ENCODE results near the gene ASB13. TPM values are rescaled to one million over a fixed set of nuclear protein-coding genes. Genes with fewer than 3 reads are reported as not detected.

Gene ASB13
- total RNA-seq, 1 experiment from 2014 or later, result 25.9 TPM

DNA sequence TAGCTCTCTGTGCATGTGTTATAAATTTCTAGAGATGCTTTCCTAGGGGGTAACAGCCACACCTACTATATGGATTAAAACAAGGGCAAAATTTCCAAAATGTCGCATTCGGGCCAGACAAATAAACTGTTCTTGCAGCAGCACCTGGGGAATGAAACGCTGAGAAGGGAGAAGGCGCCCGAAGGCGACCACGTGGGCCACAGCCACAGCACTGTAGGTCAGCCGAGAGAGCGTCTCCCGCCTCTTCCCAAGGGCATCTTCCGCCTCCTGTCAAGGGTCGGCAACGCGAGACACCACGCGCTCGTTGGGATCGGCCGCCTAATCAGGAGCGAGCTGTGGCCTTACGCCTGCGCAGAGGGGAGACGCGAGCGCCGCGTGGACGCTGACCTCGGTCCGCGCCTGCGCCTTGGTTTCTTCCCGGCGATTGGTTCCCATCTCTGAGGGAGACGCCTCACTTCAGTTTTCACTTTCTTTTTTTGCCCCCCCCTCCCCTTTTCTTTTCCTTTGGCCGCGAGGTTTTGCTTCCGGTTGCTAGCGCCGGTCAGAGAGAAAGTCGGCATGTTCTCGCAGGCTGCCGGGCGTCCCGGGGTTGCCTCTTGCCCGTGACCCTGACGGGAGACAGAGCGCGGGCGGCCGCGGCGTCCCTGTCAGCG, 18.0 kb upstream of the ASB13 start, which contains the start of gene TASOR2 (continued):
- TF ChIP-seq EZH2 (IDR thresholded peaks at IDR 0.05) (no peak), POLR2AphosphoS5 (IDR thresholded peaks at IDR 0.05; ENCODE audit: low read depth, low read length) (peak; percentile 74), YY1 (IDR thresholded peaks at IDR 0.05; ENCODE audit: extremely low read depth, insufficient replicate concordance, low read depth, low read length) (peak; percentile 60)

DNA sequence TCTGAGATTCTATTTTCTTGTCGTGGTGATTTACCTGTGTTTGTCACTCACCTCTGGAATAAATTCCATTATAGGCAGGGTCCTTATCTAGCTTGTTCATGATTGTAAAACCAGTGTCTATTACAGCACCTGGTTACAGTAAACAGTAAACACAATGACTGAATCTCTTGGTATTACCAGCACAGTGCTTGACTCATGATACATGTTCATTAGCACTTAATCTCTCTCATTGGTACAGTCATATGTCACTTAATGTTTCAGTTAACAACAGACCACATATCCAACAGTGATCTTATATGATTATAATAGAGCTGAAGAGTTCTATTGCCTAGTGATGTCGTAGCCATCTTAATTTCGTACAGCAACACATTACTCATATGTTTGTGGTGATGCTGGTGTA, 16.7 kb upstream of the ASB13 start:
- no peaks in the 10 kb centered on the region for H3K36me3 ChIP-seq (ENCODE audit: control insufficient read depth in 1 of 2, insufficient read depth in 2 of 2, low read length in 2 of 2)
- no peaks in the 10 kb centered on the region for H3K9me2 ChIP-seq (ENCODE audit: insufficient read depth)
- H3K4me3 ChIP-seq (replicated peaks in 1 of 2; ENCODE audit: low read depth in 1 of 2, low read length in 2 of 2), result no peak overlapping the region
- peaks cover 10% of the 10 kb centered on the region; the same call in 1 of the 2 replicates for H4K20me1 ChIP-seq (ENCODE audit: insufficient read depth)
- H3K9me3 ChIP-seq (ENCODE audit: control insufficient read depth in 1 of 2, insufficient read depth in 1 of 2, low read depth in 1 of 2, low read length in 2 of 2), result no peaks in the 10 kb centered on the region
- no peak overlapping the region for H3K9ac ChIP-seq (ENCODE audit: low read length)
- H3K4me1 ChIP-seq (ENCODE audit: control insufficient read depth in 1 of 2, insufficient read depth in 2 of 2, low read length in 2 of 2), result peaks cover 4 to 16% of the 10 kb centered on the region in 2 experiments; a peak in 3 of 4 replicates
- TF ChIP-seq EZH2 (IDR thresholded peaks at IDR 0.05) (no peak), RAD21 (IDR thresholded peaks at IDR 0.05; ENCODE audit: low read depth) (no peak), EZH2phosphoT487 (IDR thresholded peaks at IDR 0.05; ENCODE audit: borderline replicate concordance) (no peak), YY1 (IDR thresholded peaks at IDR 0.05; ENCODE audit: extremely low read depth, insufficient replicate concordance, low read depth, low read length) (no peak)
- TF ChIP-seq, protein P1, sequence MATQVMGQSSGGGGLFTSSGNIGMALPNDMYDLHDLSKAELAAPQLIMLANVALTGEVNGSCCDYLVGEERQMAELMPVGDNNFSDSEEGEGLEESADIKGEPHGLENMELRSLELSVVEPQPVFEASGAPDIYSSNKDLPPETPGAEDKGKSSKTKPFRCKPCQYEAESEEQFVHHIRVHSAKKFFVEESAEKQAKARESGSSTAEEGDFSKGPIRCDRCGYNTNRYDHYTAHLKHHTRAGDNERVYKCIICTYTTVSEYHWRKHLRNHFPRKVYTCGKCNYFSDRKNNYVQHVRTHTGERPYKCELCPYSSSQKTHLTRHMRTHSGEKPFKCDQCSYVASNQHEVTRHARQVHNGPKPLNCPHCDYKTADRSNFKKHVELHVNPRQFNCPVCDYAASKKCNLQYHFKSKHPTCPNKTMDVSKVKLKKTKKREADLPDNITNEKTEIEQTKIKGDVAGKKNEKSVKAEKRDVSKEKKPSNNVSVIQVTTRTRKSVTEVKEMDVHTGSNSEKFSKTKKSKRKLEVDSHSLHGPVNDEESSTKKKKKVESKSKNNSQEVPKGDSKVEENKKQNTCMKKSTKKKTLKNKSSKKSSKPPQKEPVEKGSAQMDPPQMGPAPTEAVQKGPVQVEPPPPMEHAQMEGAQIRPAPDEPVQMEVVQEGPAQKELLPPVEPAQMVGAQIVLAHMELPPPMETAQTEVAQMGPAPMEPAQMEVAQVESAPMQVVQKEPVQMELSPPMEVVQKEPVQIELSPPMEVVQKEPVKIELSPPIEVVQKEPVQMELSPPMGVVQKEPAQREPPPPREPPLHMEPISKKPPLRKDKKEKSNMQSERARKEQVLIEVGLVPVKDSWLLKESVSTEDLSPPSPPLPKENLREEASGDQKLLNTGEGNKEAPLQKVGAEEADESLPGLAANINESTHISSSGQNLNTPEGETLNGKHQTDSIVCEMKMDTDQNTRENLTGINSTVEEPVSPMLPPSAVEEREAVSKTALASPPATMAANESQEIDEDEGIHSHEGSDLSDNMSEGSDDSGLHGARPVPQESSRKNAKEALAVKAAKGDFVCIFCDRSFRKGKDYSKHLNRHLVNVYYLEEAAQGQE (IDR thresholded peaks at IDR 0.05; ENCODE audit: low read depth), result no peak
- TF ChIP-seq, protein P2, sequence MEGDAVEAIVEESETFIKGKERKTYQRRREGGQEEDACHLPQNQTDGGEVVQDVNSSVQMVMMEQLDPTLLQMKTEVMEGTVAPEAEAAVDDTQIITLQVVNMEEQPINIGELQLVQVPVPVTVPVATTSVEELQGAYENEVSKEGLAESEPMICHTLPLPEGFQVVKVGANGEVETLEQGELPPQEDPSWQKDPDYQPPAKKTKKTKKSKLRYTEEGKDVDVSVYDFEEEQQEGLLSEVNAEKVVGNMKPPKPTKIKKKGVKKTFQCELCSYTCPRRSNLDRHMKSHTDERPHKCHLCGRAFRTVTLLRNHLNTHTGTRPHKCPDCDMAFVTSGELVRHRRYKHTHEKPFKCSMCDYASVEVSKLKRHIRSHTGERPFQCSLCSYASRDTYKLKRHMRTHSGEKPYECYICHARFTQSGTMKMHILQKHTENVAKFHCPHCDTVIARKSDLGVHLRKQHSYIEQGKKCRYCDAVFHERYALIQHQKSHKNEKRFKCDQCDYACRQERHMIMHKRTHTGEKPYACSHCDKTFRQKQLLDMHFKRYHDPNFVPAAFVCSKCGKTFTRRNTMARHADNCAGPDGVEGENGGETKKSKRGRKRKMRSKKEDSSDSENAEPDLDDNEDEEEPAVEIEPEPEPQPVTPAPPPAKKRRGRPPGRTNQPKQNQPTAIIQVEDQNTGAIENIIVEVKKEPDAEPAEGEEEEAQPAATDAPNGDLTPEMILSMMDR (IDR thresholded peaks at IDR 0.05 in 2 of 3, conservative IDR thresholded peaks at IDR 0.05 in 1 of 3; ENCODE audit: borderline replicate concordance in 1 of 3, insufficient read depth in 1 of 3, low read depth in 2 of 3, low read length in 2 of 3), result no peak
- no peaks in the 10 kb centered on the region for H3K27me3 ChIP-seq (ENCODE audit: insufficient read depth, low read length)
- POLR2A ChIA-PET, result no interaction called here
- RAD21 ChIA-PET (ENCODE audit: low non-redundant PET in 1 of 2, low total read pairs in 2 of 2, uncharacterized antibody in 2 of 2, unreplicated experiment in 2 of 2), result no interaction called here
- H2AFZ ChIP-seq (ENCODE audit: low read depth, low read length, poor library complexity, severe bottlenecking), result no peak overlapping the region
- peaks cover 32% of the 10 kb centered on the region for H3K79me2 ChIP-seq (ENCODE audit: insufficient read depth, low read length)
- no peak for DNase-seq (ENCODE audit: low read depth, low spot score)
- H3K4me2 ChIP-seq (ENCODE audit: low read length), result no peak overlapping the region
- ATAC-seq, result no peak
- intact Hi-C loops (cut with micrococcal nuclease), result no loop called here
- no peak overlapping the region for H3K27ac ChIP-seq (ENCODE audit: low read depth, low read length)
- CTCF ChIA-PET, result no interaction called here
- BruUV-seq (replicated peaks), result no TSS peak

Measured in HCT116 (cell line).